ENCODE results near the gene OLIG1. TPM values are rescaled to one million over a fixed set of nuclear protein-coding genes. Genes with fewer than 3 reads are reported as not detected.

Gene OLIG1
- total RNA-seq, 1 experiment from 2014 or later, result not detected

DNA sequence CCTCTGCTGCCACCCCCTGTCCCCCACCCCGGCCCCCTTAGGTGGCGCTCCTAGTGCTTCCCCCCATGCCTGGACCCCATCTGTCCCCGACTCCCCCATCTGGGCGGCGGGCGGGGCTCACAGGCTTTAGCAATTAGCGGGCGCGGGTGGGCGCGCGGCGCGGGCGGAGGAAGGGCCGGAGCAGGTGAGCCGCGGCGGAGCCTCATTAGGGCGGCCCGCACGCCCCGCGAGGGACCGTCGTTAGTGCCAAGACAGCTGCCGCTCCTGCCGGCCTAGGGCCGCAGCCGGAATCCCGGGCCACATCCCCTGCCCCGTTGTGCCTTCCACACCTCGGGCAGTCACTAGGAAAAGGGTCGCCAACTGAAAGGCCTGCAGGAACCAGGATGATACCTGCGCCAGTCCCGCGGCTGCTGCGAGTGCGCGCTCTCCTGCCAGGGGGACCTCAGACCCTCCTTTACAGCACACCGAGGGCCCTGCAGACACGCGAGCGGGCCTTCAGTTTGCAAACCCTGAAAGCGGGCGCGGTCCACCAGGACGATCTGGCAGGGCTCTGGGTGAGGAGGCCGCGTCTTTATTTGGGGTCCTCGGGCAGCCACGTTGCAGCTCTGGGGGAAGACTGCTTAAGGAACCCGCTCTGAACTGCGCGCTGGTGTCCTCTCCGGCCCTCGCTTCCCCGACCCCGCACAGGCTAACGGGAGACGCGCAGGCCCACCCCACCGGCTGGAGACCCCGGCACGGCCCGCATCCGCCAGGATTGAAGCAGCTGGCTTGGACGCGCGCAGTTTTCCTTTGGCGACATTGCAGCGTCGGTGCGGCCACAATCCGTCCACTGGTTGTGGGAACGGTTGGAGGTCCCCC is 36.6 kb upstream of the OLIG1 start:
- CTCF ChIA-PET, result no interaction called here
- no peaks in the 10 kb centered on the region for H3K9me3 Mint-ChIP-seq (ENCODE audit: unreplicated experiment)
- POLR2A ChIA-PET, result no interaction called here

DNA sequence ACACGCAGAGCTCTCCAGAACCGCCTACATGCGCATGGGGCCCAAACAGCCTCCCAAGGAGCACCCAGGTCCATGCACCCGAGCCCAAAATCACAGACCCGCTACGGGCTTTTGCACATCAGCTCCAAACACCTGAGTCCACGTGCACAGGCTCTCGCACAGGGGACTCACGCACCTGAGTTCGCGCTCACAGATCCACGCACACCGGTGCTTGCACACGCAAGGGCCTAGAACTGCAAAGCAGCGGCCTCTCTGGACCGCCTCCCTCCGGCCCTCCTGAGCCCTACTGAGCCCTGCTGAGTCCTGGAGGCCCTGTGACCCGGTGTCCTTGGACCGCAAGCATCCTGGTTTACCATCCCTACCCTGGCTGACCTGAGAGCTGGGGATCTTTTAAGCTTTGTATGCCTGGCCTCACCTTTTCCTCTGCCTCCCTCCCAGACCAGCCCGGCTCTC is 36.0 kb upstream of the OLIG1 start:
- TF ChIP-seq, protein P1, sequence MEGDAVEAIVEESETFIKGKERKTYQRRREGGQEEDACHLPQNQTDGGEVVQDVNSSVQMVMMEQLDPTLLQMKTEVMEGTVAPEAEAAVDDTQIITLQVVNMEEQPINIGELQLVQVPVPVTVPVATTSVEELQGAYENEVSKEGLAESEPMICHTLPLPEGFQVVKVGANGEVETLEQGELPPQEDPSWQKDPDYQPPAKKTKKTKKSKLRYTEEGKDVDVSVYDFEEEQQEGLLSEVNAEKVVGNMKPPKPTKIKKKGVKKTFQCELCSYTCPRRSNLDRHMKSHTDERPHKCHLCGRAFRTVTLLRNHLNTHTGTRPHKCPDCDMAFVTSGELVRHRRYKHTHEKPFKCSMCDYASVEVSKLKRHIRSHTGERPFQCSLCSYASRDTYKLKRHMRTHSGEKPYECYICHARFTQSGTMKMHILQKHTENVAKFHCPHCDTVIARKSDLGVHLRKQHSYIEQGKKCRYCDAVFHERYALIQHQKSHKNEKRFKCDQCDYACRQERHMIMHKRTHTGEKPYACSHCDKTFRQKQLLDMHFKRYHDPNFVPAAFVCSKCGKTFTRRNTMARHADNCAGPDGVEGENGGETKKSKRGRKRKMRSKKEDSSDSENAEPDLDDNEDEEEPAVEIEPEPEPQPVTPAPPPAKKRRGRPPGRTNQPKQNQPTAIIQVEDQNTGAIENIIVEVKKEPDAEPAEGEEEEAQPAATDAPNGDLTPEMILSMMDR (IDR thresholded peaks at IDR 0.05; ENCODE audit: unreplicated experiment), result no peak
- CTCF ChIA-PET, result no interaction called here
- H3K27me3 Mint-ChIP-seq (ENCODE audit: insufficient read depth, unreplicated experiment), result peaks cover 60% of the 10 kb centered on the region

More for the DNA sequence above, 36.6 kb upstream of the OLIG1 start:
- H3K27me3 Mint-ChIP-seq (ENCODE audit: insufficient read depth, unreplicated experiment), result peaks cover 66% of the 10 kb centered on the region
- intact Hi-C loops (cut with micrococcal nuclease), result no loop called here
- H3K4me3 Mint-ChIP-seq (ENCODE audit: unreplicated experiment), result no peak overlapping the region
- DNase-seq (ENCODE audit: unreplicated experiment), result no peak
- TF ChIP-seq, protein P1 (IDR thresholded peaks at IDR 0.05; ENCODE audit: unreplicated experiment), result no peak
- BruUV-seq (replicated peaks), result no TSS peak
- H3K4me1 Mint-ChIP-seq (ENCODE audit: insufficient read depth, unreplicated experiment), result peaks cover 4% of the 10 kb centered on the region
- no peaks in the 10 kb centered on the region for H3K36me3 Mint-ChIP-seq (ENCODE audit: insufficient read depth, unreplicated experiment)
- no peak overlapping the region for H3K27ac Mint-ChIP-seq (ENCODE audit: low read depth, unreplicated experiment)

DNA sequence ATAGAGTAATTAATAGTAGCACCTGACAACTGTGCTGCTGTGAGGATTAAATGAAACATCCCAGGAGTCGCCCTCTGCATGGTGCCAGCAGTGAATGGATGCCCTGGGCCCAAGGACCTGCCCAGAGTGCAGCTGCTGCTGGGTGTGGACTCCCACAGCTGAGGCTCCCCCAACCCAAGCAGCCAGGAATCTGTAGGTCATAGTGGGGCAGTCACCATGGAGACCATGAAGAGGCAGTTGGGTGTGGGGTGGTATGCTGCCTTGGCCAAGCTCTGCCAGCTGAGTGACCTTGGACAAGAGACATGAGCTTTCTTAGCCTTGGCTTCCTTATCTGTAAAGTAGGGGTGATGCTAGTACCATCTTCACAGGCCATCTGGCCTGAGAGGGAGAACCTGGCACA is 34.8 kb upstream of the OLIG1 start:
- no peak overlapping the region for H3K27ac Mint-ChIP-seq (ENCODE audit: low read depth, unreplicated experiment)
- peaks cover 4% of the 10 kb centered on the region for H3K4me1 Mint-ChIP-seq (ENCODE audit: insufficient read depth, unreplicated experiment)
- ChIA-PET CTCF (no interaction called here), POLR2A (no interaction called here)
- TF ChIP-seq, protein P1 (IDR thresholded peaks at IDR 0.05; ENCODE audit: unreplicated experiment), result no peak
- DNase-seq (ENCODE audit: unreplicated experiment), result no peak
- intact Hi-C loops (cut with micrococcal nuclease), result no loop called here
- no peaks in the 10 kb centered on the region for H3K9me3 Mint-ChIP-seq (ENCODE audit: unreplicated experiment)
- peaks cover 48% of the 10 kb centered on the region for H3K27me3 Mint-ChIP-seq (ENCODE audit: insufficient read depth, unreplicated experiment)
- H3K4me3 Mint-ChIP-seq (ENCODE audit: unreplicated experiment), result no peak overlapping the region
- no TSS peak for BruUV-seq (replicated peaks)
- no peaks in the 10 kb centered on the region for H3K36me3 Mint-ChIP-seq (ENCODE audit: insufficient read depth, unreplicated experiment)

More for the DNA sequence above, 36.0 kb upstream of the OLIG1 start:
- no TSS peak for BruUV-seq (replicated peaks)
- POLR2A ChIA-PET, result no interaction called here
- Mint-ChIP-seq H3K4me1 (ENCODE audit: insufficient read depth, unreplicated experiment) (peaks cover 4% of the 10 kb centered on the region), H3K4me3 (ENCODE audit: unreplicated experiment) (no peak overlapping the region), H3K27ac (ENCODE audit: low read depth, unreplicated experiment) (no peak overlapping the region), H3K36me3 (ENCODE audit: insufficient read depth, unreplicated experiment) (no peaks in the 10 kb centered on the region), H3K9me3 (ENCODE audit: unreplicated experiment) (no peaks in the 10 kb centered on the region)
- intact Hi-C loops (cut with micrococcal nuclease), result no loop called here
- no peak for DNase-seq (ENCODE audit: unreplicated experiment)

DNA sequence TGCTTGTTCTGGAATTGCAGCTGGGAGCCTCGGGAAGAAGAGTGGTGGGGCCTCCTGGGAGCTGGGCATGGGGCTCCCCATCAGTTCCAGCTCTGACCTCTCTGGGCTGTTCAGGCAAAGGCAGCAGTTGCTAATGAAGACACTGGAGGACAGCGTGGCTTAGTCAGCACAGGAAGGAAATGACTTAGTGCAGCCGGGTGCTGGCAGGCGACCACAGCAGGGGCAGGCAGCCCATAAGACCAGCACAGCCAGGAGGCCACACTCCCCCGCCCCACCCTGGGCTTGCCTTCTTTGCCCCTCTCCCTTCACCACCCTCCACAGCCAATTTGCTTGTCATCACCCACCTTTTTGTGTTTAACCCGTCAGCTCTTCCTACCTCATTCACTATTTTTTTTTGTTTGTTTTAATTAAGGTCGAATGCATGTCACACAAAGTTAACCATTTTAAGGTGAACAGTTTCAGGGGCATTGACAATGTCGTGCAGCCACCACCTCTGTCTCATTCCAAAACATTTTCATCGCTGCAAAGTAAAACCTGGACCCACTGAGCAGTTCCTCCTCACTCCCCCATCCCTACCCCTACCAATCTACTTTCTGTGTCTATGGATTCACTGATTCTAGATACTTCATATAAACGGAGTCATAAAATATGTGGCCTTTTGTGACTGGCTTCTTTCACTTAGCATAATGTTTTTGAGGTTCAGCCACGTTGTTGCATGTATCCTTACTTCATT is 33.3 kb upstream of the OLIG1 start:
- DNase-seq (ENCODE audit: unreplicated experiment), result peak; percentile 56
- POLR2A ChIA-PET, result interaction anchor here (1.0 kb wide), 1 partner anchor 58 kb away, joined by 5 read pairs; no protein-coding TSS in a partner anchor
- BruUV-seq (replicated peaks), result no TSS peak

More for the DNA sequence above, 33.3 kb upstream of the OLIG1 start:
- CTCF ChIA-PET, result no interaction called here
- TF ChIP-seq, protein P1 (IDR thresholded peaks at IDR 0.05; ENCODE audit: unreplicated experiment), result no peak
- Mint-ChIP-seq H3K27ac (ENCODE audit: low read depth, unreplicated experiment) (no peak overlapping the region), H3K4me3 (ENCODE audit: unreplicated experiment) (no peak overlapping the region), H3K9me3 (ENCODE audit: unreplicated experiment) (no peaks in the 10 kb centered on the region), H3K4me1 (ENCODE audit: insufficient read depth, unreplicated experiment) (peaks cover 4% of the 10 kb centered on the region), H3K27me3 (ENCODE audit: insufficient read depth, unreplicated experiment) (peaks cover 33% of the 10 kb centered on the region), H3K36me3 (ENCODE audit: insufficient read depth, unreplicated experiment) (no peaks in the 10 kb centered on the region)
- intact Hi-C loops (cut with micrococcal nuclease), result no loop called here

Data from MCF 10A (cell line).